GM19099 (cell line): ENCODE results near the gene TUBB.

Experiments
- POLR2A ChIP-seq: IDR thresholded peaks from 3 replicates; pipeline ENCODE4 v1.6.1; 2011; ENCODE audit warnings: low read depth; ENCODE audit not compliant: insufficient read length; ENCODE audit errors: extremely low read depth

TUBB gene

DNA sequence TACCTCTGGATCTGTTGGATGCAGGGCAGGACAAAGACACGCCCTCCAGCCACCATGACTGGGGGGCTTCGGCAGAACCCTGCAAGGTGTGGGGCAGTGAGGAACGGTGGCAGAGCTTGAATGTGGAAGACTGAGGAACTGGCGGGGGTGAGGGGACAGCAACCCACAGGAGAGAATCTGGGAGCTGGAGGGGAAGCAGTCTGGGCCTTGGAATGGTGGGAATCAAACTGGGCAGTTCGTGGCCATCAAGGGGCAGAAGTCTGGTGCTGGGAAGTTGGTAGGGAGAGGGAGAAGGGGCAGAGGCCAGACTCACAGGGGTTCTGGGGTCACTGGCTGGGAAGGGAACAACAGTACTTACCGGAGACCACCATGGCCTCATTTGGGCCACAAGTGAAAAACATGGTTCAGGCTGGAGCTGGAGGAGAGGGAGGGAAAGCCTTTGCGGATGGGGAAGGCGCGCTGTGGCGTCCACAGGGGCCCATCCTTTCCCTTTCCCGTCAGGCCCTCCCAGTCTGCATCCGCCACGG lies 21.7 kb downstream of the TUBB start:
- no peak for TF ChIP-seq POLR2A

DNA sequence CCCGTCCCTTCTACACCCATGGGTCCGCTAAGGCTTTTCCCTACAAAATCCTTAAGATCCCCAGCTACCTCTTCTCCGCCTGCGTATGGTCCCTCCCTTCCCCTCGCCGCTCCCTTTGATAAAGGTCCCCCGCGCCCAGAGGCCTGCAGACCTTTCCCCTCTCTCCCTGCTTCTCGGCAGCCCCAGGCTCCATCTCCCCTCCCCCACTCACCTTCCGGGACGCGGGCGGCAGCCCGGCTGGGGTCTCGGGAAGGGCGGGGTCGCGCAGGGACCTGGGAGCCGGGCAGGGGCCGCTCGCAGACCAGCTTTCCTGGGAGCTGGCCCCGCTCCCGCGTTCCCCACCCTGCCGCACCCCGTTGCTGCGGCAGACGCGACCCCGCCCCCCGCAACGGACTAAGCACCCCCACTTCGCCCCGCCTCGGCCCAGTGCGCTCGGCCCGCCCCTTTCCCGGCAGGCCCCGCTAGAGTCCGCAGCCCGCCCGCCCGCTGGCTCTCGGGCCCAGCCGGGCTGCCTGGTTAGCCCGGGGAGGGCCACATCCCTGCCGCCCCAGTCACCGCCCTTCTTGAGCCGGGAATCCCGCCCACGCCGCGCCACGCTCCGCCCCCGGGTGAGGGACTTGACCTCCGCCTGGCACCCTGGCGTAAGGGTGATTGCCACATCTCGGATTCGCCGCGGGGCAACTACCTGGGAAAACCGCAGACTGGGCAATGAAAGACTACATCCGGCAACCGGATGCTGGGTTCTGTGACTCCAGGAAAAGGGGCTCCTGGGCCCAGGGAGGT lies 22.4 kb downstream of the TUBB start, which contains the start of gene FLOT1:
TSS of gene FLOT1 (minus strand) at position 372 of the 783 bp plus-strand sequence. CDS start 498 bp downstream, outside the sequence.
- peak; percentile 68 for TF ChIP-seq POLR2A

DNA sequence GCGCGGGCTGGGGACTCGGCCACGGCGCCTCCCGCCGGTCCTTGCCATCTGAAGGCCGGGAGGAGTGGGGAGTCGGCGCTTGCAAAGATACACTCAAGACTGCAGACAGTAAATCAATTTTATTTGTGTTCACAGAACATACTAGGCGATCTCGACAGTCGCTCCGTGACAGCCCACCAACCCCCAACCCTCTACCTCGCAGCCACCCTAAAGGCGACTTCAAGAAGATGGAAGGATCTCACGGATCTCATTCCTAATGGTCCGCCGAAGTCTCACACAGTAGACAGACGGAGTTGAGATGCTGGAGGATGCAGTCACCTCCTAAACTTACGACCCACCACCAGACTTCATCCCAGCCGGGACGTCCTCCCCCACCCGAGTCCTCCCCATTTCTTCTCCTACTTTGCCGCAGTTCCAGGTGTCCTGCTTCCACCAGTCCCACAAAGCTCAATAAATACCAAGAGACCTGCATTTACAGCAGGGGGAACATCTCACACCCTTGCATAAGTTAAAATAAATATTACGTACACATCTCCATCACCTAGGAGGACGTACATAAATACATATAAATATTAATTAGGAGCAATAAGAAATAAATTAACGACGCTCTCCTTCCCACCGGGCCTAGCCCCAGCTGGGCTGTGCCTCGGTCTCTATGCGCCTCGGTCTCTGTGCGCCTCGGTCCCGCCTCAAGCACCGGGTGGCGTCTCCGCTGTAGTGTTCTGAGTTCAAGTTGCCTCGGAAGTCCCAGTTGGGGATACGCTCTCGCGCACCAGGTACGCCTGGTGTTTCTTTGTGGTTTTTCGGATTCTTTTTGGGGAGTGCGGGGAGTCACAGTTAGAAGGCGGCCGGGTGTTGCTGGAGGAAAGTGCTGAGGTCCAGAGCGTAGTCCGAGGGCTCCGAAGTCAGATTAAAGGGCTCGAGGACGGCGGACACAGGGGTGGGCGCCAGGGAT lies 23.2 kb downstream of the TUBB start:
- TF ChIP-seq POLR2A = no peak

DNA sequence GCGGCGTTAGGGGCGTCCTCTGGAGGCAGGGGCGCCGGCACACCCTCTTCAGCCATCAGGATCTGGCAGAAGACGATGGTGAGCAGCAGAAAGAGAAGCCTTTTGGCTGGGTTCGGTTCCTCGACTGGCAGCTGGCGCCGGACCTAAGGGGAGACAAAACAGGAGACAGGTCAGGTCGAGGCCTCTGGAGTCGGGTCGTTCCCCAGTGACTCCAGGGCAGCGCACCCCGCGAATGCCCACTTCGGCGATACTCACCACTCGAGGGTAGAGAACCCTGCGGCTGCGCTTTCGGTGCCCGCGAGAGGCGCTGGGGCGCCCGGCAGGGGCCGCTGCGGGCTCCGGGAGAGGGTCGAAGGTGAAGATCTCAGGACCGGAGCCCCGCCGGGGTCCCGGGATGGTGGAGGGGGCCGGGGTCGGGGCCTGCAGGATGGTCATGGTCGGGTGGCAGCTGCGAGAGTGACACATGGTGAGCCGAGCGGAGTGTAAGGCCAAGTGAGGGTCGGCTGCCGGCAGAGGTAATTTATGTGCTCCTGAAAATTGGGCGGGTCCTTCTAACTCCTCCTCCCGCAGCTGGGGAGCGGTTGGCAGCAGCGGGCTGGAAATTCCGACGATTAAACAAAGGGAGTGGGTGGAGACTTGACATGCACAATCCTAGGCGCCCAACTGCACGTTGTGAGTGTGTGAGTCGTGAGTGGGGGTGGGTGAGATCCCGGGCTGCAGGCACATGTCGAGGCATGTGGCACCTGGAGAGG lies 24.1 kb downstream of the TUBB start, which contains the start of gene IER3:
TSS of gene IER3 (minus strand) at position 494 of the 752 bp plus-strand sequence. CDS start at position 465, 29 bp downstream.
- TF ChIP-seq POLR2A = peak; percentile 99

DNA sequence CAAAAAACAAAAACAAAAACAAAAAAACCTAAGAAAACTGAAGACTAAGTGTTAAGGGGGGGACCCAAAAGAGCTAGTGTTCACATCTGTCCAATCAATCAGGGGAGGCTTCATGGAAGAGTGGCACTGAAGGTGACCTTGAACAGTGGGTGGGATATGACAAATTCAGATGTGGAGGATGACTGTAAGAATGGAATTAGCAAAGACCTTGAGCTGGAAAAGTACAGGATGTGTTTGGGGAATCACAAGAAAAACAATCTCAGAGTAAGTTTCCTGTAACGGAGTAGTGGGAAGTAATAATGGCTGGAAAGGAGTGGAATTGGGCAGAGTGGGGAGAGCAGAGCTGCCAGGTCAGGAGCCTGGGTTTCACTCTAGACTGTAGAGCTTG lies 27.1 kb downstream of the TUBB start:
- TF ChIP-seq POLR2A = no peak

DNA sequence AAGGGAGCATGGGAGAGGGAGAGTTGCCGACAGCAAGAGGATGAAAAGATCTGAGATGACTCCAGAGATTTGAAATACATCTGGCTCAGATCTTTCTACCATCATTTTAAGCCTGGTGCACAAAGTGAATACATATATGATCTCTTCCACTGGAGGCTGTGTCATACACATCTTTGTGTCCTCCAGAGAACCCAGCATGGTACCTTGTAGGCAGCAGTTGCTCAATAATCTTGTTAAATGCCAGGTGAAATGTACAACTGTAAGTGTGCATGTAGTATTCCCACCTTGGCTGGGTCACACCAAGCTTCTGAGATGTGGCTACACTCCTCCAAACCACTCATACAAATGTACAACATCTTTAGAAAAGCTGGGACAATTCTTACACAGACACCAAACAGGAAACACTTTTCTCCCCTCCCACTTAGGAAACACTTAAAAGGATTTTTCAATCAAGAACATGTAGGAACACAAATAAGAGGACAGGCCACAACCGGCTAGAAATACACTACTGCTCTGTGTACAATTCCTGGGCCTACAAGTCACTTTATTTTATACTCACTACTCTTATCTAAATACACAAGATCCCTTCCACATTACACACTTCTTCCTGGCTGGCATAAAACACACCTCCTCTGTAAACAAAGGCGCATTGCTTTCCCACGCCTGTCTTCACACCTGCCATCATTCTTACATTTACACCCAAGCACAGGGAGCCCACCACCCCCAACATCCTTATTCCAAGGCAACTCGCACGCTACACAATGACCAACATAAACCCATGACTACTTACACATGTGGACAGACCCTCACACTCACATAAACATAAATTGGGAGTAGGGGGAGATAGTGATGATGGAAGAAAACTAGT lies 28.0 kb downstream of the TUBB start:
- TF ChIP-seq POLR2A = no peak

DNA sequence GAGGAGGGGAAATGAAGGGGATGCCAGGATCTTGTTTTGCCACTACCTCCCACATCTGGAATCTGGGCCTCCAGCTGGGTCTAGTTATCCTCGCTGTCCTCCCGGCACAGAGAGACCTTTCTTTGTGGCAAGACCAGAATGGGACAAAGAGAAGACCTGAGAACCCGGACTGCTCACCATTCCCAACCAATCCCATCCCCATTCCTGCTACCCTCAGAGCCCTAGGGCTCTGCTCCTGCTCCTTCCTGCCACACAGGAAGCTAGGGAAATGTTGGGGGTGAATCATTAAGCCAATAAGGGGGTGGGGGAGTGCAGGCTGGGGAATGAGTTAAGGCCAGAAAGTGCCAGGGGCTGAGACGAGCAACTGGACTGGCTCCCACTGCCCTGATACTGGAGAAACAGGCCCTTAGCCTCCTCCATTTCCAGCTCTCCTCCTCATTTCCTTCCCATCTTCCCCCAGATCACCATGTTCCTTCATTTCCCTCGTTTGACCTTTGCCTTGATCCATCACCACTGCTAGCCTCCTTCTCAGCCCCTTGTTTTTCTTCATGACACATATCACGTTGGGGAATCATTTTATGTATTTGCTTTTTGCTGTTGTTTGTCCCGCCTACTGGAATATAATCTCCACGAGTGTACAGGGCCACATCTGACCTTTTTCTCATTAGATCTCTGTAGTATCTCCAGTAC lies 28.8 kb downstream of the TUBB start:
- TF ChIP-seq POLR2A = no peak

DNA sequence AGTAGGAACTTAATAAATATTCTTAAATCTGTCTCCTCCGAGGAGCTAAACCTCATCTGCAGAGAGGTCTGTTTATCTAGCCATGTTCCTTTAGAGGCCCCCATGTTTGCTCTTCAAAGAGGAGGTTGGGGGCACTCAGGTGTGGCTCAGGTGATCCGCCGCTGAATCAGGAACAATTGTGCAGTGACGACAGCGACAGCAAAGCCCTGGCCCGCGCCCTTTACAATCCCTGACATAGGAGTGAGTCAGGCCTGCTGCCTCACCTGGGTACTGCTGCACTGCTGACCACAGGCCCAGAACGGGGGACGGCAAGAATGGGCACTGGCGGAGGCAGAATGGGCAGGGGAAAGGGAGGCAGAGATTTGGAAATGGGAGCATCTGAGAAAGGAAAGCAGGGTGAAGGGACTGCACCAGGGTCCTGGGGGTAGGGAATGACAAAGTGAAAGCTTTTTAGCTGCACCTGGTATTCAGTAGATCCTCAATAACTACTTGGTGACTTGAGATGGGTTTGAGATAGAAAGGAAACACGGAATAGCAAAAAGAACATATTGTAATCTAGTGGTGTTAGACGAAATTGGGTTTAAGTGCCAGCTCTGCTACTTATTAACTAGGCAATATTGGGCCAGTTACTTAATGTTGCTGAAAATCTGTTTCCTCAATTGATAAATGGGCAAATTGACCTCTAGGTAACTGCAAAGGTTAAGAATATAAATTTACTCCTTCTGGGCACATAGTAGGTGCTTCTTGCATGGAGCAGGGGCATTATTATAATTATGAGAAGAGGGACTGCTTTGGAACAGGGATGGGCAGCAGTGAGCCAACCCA lies 29.6 kb downstream of the TUBB start:
- no peak for TF ChIP-seq POLR2A

DNA sequence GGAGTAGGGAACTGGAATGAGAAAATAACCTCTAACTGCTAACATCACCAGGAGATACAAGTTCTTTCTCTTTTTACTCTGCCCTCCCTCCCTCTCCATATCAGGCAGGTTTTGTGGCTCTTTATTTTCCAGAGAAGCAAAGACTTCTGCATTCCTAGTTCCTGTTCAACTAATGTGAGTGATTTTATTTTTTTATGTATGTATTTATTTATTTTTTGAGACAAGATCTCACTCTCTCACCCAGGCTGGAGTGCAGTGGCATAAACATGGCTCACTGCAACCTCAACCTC lies 30.2 kb downstream of the TUBB start:
- no peak for TF ChIP-seq POLR2A

DNA sequence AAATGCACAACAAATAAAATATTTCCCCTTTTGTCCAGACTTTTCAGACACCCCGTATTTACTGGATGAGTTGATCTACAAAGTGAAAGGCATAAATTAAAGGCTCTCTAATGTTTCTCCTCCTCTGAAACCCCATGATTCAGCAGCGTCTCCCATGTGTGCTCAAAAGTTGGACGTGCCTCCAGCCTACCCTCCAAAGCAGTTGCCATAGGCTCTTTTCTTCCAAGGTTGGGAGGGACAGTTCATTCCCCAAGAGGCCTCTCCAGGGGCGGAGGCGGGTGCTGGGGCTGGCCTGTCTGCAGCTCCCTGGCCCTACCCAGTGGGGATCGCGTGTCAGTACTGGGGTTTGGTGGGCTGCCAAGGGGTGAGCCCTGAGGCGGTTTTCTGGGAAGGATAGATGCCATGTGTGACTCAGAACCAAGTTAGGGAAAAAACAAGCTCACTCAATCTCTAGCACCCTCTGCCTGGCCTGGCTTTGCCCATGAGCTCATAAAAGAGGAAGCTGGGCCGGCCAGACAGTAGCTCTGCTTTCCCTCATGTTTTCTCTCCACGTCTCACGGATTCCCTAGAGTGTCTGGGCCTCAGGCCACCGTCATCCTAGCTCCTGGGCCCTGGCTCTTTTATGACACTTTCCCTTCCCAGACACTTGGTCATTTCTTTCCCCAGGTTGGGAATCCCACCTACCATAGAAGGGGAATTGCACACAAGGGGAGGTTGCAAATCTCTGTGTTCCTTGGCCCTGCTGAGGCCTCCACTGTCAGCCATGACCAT lies 32.2 kb downstream of the TUBB start:
- TF ChIP-seq POLR2A = no peak

DNA sequence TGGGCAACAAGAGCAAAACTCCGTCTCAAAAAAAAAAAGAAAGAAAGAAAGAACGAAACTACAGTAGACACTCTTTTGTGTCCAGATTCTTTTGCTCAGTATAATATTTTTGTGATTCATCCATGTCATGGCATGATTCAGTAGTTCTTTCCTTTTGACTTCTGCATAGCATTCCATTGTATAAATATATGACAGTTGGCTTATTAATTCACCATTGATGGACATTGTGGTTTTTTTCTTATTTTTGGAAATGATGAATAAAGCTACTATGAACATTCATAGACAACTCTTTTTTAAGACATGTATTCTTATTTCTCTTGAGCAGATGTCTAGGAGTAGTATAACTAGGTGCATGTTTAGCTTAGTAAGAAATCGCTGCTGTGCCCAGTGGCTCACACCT lies 34.5 kb downstream of the TUBB start:
- no peak for TF ChIP-seq POLR2A
